Activated CD8-positive, alpha-beta memory T cell treated with anti-CD3 and anti-CD28 coated beads, Interleukin-2, amount 10 ng/mL, durations not matched to agents 7 days and 5 days (primary cell): ENCODE measurements around the gene ARPC5. TPM values are rescaled to one million over a fixed set of nuclear protein-coding genes. Genes with fewer than 3 reads are reported as not detected.
"Not testable (repeated sequence)": the region's sequence is repeated elsewhere in the genome, so short reads cannot be mapped to it uniquely, and the experiment has no call there.

Source experiments
- ATAC-seq: fragments of 150-1000 bp; cut with Tn5 transposase; one replicate; pipeline ENCODE4 v1.10.0; 2021; ENCODE audit warnings: moderate library complexity
- CTCF ChIA-PET: fragments of 350-600 bp; sonication (Branson Sonifier 250); formaldehyde crosslinking; loops from one replicate; lab custom pipeline; 2021; ENCODE audit warnings: antibody characterized with exemption; lab: Charles Lee
- DNase-seq: peaks from one replicate; pipeline ENCODE4 v3.0.0-alpha.2; 2020
- H3K27ac Mint-ChIP-seq: one replicate; pipeline ENCODE4 v1.8.0; 2021; ENCODE audit warnings: mild to moderate bottlenecking, mixed read lengths
- H3K27me3 Mint-ChIP-seq: one replicate; pipeline ENCODE4 v1.8.0; 2021; ENCODE audit warnings: mixed read lengths
- H3K36me3 Mint-ChIP-seq: one replicate; pipeline ENCODE4 v1.8.0; 2021; ENCODE audit warnings: mild to moderate bottlenecking, mixed read lengths
- H3K4me1 Mint-ChIP-seq: one replicate; pipeline ENCODE4 v1.8.0; 2021; ENCODE audit warnings: mixed read lengths
- H3K4me3 Mint-ChIP-seq: one replicate; pipeline ENCODE4 v1.8.0; 2021; ENCODE audit warnings: mild to moderate bottlenecking, moderate library complexity, mixed read lengths
- H3K9me3 Mint-ChIP-seq: one replicate; pipeline ENCODE4 v1.8.0; 2022; ENCODE audit warnings: low read depth, mixed read lengths
- total RNA-seq, 2 experiments: library from RNA; stranded (reverse); gene quantifications; one replicate each; pipeline ENCODE4 v1.2.3, GENCODE V29; 2021

ARPC5 gene
- total RNA-seq, 2 experiments from 2014 or later = 205 to 216 TPM

DNA sequence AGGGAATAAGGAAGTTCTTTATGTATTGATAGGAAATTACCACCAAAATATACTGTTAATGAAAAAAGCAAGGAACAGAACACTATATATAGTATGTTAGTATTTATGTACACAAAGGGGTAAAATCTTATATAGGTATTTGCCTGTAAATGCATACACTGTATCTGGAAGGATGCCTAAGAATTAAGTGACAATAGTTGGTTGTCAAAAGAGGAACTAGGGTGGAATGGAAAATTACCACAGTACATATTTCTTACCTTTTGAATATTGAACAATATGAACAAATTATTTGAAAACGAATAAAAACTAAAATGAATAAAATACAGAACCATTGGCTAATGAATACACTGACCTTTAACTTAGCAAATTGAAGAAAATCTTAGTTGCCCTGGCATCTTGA is 13.6 kb downstream of the ARPC5 start:
- CTCF ChIA-PET = no interaction called here
- no peak for ATAC-seq
- H3K4me3 Mint-ChIP-seq = no peak overlapping the region
- DNase-seq = no peak
- H3K27me3 Mint-ChIP-seq = no peaks in the 10 kb centered on the region
- no peak overlapping the region for H3K27ac Mint-ChIP-seq
- no peaks in the 10 kb centered on the region for H3K9me3 Mint-ChIP-seq
- H3K4me1 Mint-ChIP-seq = no peaks in the 10 kb centered on the region
- peaks cover 14% of the 10 kb centered on the region for H3K36me3 Mint-ChIP-seq

DNA sequence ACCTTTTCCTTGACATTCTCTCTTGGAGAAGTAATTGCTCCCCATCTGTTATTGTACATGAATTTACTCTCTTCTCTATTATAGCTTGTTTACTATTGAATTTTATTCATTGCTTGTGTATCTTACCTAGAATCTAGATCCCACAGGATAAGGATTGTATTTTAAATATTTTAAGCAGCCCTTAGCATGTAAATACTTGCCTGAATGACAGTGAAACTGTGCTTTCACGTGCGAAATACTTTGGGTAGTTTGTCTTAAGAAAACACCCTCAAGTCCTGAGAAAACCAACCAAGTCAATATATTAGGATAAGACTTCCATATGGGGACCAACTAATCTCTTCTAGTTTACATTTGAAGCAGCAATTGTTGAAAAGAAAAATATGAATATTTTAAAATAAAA is 15.3 kb downstream of the ARPC5 start:
- H3K27ac Mint-ChIP-seq = no peak overlapping the region
- ATAC-seq (no peak), DNase-seq (no peak)
- H3K27me3 Mint-ChIP-seq = no peaks in the 10 kb centered on the region
- CTCF ChIA-PET = no interaction called here
- H3K4me1 Mint-ChIP-seq = no peaks in the 10 kb centered on the region
- no peak overlapping the region for H3K4me3 Mint-ChIP-seq
- no peaks in the 10 kb centered on the region for H3K9me3 Mint-ChIP-seq
- H3K36me3 Mint-ChIP-seq = peaks cover 12% of the 10 kb centered on the region

- no peak overlapping the region for H3K27ac Mint-ChIP-seq
- no peak for DNase-seq
- no peak overlapping the region for H3K4me3 Mint-ChIP-seq
- no peaks in the 10 kb centered on the region for H3K9me3 Mint-ChIP-seq
- ATAC-seq = no peak
- CTCF ChIA-PET = no interaction called here
- peaks cover 8% of the 10 kb centered on the region for H3K36me3 Mint-ChIP-seq
- H3K27me3 Mint-ChIP-seq = no peaks in the 10 kb centered on the region
- no peaks in the 10 kb centered on the region for H3K4me1 Mint-ChIP-seq
Observed at GRCh38 chr1:183619781-183620180, 15.8 kb downstream of the ARPC5 start.

- ATAC-seq, DNase-seq, CTCF ChIA-PET, H3K36me3 Mint-ChIP-seq, H3K9me3 Mint-ChIP-seq, H3K27me3 Mint-ChIP-seq, H3K27ac Mint-ChIP-seq, H3K4me3 Mint-ChIP-seq, H3K4me1 Mint-ChIP-seq: not testable (repeated sequence)
Observed at GRCh38 chr1:183618202-183618601, 17.4 kb downstream of the ARPC5 start.

GRCh38 chr1:183612975-183613374 is 22.6 kb downstream of the ARPC5 start:
- H3K27ac Mint-ChIP-seq, CTCF ChIA-PET, H3K9me3 Mint-ChIP-seq, H3K4me3 Mint-ChIP-seq, H3K27me3 Mint-ChIP-seq, ATAC-seq, H3K36me3 Mint-ChIP-seq, DNase-seq, H3K4me1 Mint-ChIP-seq: not testable (repeated sequence)

- H3K4me3 Mint-ChIP-seq = no peak overlapping the region
Observed at GRCh38 chr1:183612407-183612806, 23.2 kb downstream of the ARPC5 start.

DNA sequence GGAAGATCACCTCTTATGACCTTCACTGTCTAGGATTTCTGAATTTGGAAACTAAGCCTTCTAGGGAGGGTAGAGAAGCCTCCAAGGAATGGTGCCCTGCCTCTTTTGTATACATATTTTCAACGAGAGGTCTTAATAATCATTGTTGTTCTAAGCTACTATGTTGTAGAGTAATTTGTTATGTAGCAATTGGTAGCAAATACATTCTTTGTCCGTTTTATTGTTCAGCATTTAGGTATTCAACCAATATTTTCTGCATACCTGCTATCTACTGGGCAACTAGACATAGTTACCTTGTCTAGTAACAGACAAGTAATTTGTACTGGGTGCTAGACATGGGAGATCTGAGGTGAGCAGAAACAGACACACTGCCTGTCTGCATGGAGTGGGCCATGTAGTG is 24.6 kb downstream of the ARPC5 start:
- Mint-ChIP-seq H3K9me3 (no peaks in the 10 kb centered on the region), H3K27ac (no peak overlapping the region), H3K4me3 (no peak overlapping the region), H3K27me3 (peaks cover 2% of the 10 kb centered on the region), H3K36me3 (no peaks in the 10 kb centered on the region), H3K4me1 (no peaks in the 10 kb centered on the region)
- DNase-seq (no peak), ATAC-seq (no peak)
- CTCF ChIA-PET = interaction anchor here (1.1 to 1.2 kb wide), 2 partner anchors 10 to 17 kb away, joined by 3 read pairs; no protein-coding TSS in a partner anchor

More at GRCh38 chr1:183612407-183612806, 23.2 kb downstream of the ARPC5 start:
- no peaks in the 10 kb centered on the region for H3K36me3 Mint-ChIP-seq
- H3K4me1 Mint-ChIP-seq = no peaks in the 10 kb centered on the region
- no peaks in the 10 kb centered on the region for H3K9me3 Mint-ChIP-seq
- H3K27me3 Mint-ChIP-seq = peaks cover 2% of the 10 kb centered on the region
- no peak for DNase-seq
- ATAC-seq = no peak
- CTCF ChIA-PET = no interaction called here
- H3K27ac Mint-ChIP-seq = no peak overlapping the region

- no peak for DNase-seq
- no peaks in the 10 kb centered on the region for H3K36me3 Mint-ChIP-seq
- no peak overlapping the region for H3K27ac Mint-ChIP-seq
- CTCF ChIA-PET = interaction anchor here (1.1 to 1.5 kb wide), 3 partner anchors 9 to 18 kb away, joined by 3 read pairs; no protein-coding TSS in a partner anchor
- no peaks in the 10 kb centered on the region for H3K9me3 Mint-ChIP-seq
- ATAC-seq = no peak
- H3K4me1 Mint-ChIP-seq = peaks cover 3% of the 10 kb centered on the region
- no peak overlapping the region for H3K4me3 Mint-ChIP-seq
- peaks cover 10% of the 10 kb centered on the region for H3K27me3 Mint-ChIP-seq
Observed at GRCh38 chr1:183609759-183610452, 25.7 kb downstream of the ARPC5 start.

DNA sequence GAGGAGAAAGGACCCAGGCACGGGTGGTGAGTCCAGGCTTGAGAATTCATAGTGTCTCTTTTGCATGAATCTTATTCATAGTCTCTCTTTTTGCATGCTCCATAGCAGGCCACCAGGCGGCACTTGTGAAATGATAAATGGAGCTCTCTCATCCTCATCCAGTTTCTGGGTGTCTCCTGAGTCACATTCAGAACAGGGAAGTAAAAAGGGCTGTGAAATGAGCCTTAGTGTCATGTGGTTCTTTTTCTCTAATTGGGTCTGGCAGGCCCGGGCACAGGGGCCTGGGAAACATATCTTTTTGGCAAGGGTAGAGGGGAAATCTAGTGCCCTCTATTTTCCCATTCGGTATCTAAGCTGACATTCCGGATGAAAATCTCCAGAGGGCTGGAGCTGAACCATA is 26.3 kb downstream of the ARPC5 start:
- no peaks in the 10 kb centered on the region for H3K36me3 Mint-ChIP-seq
- no peak overlapping the region for H3K4me3 Mint-ChIP-seq
- no peak for ATAC-seq
- peaks cover 8% of the 10 kb centered on the region for H3K4me1 Mint-ChIP-seq
- H3K9me3 Mint-ChIP-seq = no peaks in the 10 kb centered on the region
- no peak for DNase-seq
- CTCF ChIA-PET = interaction anchor here (1.5 kb wide), 1 partner anchor 17 kb away, joined by 3 read pairs; no protein-coding TSS in a partner anchor
- no peak overlapping the region for H3K27ac Mint-ChIP-seq
- H3K27me3 Mint-ChIP-seq = peaks cover 14% of the 10 kb centered on the region

GRCh38 chr1:183607322-183607980 is 28.1 kb downstream of the ARPC5 start:
- peaks cover 15% of the 10 kb centered on the region for H3K4me1 Mint-ChIP-seq
- no peaks in the 10 kb centered on the region for H3K9me3 Mint-ChIP-seq
- ATAC-seq (no peak), DNase-seq (no peak)
- no peaks in the 10 kb centered on the region for H3K36me3 Mint-ChIP-seq
- CTCF ChIA-PET = interaction anchor here (1.3 to 2.1 kb wide), 2 partner anchors 13 to 48 kb away, joined by 3 to 5 read pairs; no protein-coding TSS in a partner anchor
- peaks cover 20% of the 10 kb centered on the region for H3K27me3 Mint-ChIP-seq
- H3K27ac Mint-ChIP-seq = no peak overlapping the region
- H3K4me3 Mint-ChIP-seq = no peak overlapping the region

GRCh38 chr1:183605904-183606303 is 29.7 kb downstream of the ARPC5 start:
- CTCF ChIA-PET = interaction anchor here (0.5 to 1.3 kb wide), 2 partner anchors 11 to 19 kb away, joined by 3 read pairs; no protein-coding TSS in a partner anchor
- no peak for DNase-seq
- Mint-ChIP-seq H3K27me3 (peaks cover 20% of the 10 kb centered on the region), H3K4me3 (no peak overlapping the region), H3K27ac (no peak overlapping the region), H3K36me3 (no peaks in the 10 kb centered on the region), H3K9me3 (no peaks in the 10 kb centered on the region), H3K4me1 (peaks cover 15% of the 10 kb centered on the region)
- no peak for ATAC-seq

- H3K27ac Mint-ChIP-seq = no peak overlapping the region
- no peak for DNase-seq
- peaks cover 20% of the 10 kb centered on the region for H3K27me3 Mint-ChIP-seq
- H3K36me3 Mint-ChIP-seq = peaks cover 1% of the 10 kb centered on the region
- H3K9me3 Mint-ChIP-seq = no peaks in the 10 kb centered on the region
- peaks cover 15% of the 10 kb centered on the region for H3K4me1 Mint-ChIP-seq
- no peak for ATAC-seq
- CTCF ChIA-PET = interaction anchor here (1.6 kb wide), 1 partner anchor 21 kb away, joined by 6 read pairs; no protein-coding TSS in a partner anchor
- H3K4me3 Mint-ChIP-seq = no peak overlapping the region
Observed at GRCh38 chr1:183604815-183605214, 30.8 kb downstream of the ARPC5 start.

DNA sequence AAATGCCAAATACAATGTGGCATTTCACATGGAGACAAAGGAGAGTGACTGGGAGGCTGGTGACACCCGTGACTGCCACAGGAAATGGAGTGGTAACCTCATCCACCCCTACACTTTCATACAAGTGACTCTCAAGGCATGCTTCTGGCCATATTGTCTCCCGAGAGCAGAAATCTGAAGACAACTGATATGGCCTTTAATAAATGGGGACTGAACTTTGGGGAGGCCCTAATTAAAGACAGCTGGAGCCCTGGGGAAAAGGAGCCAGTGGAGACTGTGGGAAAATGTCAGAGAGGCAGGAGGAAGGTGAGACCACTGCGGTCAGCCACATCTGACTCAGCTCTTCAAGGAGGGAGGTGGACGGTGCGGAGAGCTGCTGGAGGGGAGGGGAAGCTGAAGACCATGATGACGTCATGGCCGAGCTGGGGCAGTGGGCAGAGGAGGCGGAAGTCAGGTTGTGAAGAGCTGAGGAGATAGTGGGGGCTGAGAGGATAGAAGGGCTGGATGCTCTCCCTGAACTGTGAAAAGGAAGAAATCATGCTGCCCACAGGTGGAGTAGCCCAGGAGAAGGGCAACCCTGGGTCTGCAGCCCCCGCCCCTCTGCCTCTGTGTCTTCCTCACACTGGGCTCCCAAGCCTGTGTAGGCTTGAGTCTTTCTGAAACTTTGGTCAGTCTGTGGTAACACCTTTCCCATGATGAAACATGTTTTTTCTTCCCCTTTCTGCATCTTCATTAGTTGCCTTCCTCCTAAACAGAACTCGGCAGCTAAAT is 31.4 kb downstream of the ARPC5 start:
- Mint-ChIP-seq H3K9me3 (no peaks in the 10 kb centered on the region), H3K4me1 (peaks cover 15% of the 10 kb centered on the region), H3K27me3 (peaks cover 18% of the 10 kb centered on the region), H3K4me3 (no peak overlapping the region), H3K36me3 (peaks cover 1% of the 10 kb centered on the region), H3K27ac (no peak overlapping the region)
- no peak for ATAC-seq
- no peak for DNase-seq
- CTCF ChIA-PET = interaction anchor here (1.6 kb wide), 1 partner anchor 22 kb away, joined by 6 read pairs; no protein-coding TSS in a partner anchor
